Mucosa of rectum (tissue), 2 donors: Measurements from ENCODE around the gene FPGS.

Experiments used
- H3K27ac ChIP-seq, 2 donors: one replicate each; pipeline ENCODE4 v1.7.0; 2013; ENCODE audit warnings: inconsistent platforms in 2 of 2, low read depth in 2 of 2, low read length in 2 of 2
- H3K27me3 ChIP-seq, 2 donors: one replicate each; pipeline ENCODE4 v1.7.0; 2013; ENCODE audit warnings: low read length in 2 of 2; ENCODE audit not compliant: control insufficient read depth in 2 of 2, insufficient read depth in 2 of 2
- H3K36me3 ChIP-seq, 2 donors: one replicate each; pipeline ENCODE4 v1.7.0; 2013; ENCODE audit warnings: low read length in 2 of 2; ENCODE audit not compliant: control insufficient read depth in 2 of 2, insufficient read depth in 2 of 2
- H3K4me1 ChIP-seq, 2 donors: one replicate each; pipeline ENCODE4 v1.7.0; 2013; ENCODE audit warnings: low read length in 2 of 2, mild to moderate bottlenecking in 1 of 2; ENCODE audit not compliant: control insufficient read depth in 2 of 2, insufficient read depth in 2 of 2
- H3K4me3 ChIP-seq, 2 donors: one replicate each; pipeline ENCODE4 v1.7.0; 2013; ENCODE audit warnings: low read length in 2 of 2
- H3K9ac ChIP-seq, 2 donors: one replicate each; pipeline ENCODE4 v1.7.0; 2013; ENCODE audit warnings: low read length in 2 of 2, low read depth in 1 of 2, mild to moderate bottlenecking in 1 of 2
- H3K9me3 ChIP-seq, 2 donors: one replicate each; pipeline ENCODE4 v1.7.0; 2013; ENCODE audit warnings: low read length in 2 of 2; ENCODE audit not compliant: control insufficient read depth in 2 of 2
- donor health status: healthy.
- donor health status: Normal muscosa, but diverticular disease.

The FPGS gene

DNA sequence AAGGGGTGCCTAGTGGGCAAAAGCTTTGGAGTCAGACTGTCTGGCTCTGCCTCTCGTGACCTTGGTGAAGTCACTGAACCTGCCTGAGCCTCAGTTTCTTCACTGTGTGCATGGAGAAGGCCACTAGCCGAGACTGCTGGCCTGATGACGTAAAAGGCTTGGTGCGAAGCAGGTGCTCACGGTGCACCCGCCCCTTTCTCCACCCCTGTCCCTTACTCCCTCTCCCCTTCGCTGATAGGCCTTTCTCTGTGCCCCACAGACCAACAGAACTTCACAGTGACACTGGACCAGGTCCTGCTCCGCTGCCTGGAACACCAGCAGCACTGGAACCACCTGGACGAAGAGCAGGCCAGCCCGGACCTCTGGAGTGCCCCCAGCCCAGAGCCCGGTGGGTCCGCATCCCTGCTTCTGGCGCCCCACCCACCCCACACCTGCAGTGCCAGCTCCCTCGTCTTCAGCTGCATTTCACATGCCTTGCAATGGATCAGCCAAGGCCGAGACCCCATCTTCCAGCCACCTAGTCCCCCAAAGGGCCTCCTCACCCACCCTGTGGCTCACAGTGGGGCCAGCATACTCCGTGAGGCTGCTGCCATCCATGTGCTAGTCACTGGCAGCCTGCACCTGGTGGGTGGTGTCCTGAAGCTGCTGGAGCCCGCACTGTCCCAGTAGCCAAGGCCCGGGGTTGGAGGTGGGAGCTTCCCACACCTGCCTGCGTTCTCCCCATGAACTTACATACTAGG is 10.4 kb downstream of the FPGS start:
- Histone ChIP-seq H3K4me3 (no peak overlapping the region), H3K27me3 (no peaks in the 10 kb centered on the region), H3K27ac (no peak overlapping the region), H3K9ac (no peak overlapping the region), H3K9me3 (no peaks in the 10 kb centered on the region), H3K4me1 (peaks cover 7% of the 10 kb centered on the region in 2 donors), H3K36me3 (peaks cover 19 to 42% of the 10 kb centered on the region in 2 donors)

DNA sequence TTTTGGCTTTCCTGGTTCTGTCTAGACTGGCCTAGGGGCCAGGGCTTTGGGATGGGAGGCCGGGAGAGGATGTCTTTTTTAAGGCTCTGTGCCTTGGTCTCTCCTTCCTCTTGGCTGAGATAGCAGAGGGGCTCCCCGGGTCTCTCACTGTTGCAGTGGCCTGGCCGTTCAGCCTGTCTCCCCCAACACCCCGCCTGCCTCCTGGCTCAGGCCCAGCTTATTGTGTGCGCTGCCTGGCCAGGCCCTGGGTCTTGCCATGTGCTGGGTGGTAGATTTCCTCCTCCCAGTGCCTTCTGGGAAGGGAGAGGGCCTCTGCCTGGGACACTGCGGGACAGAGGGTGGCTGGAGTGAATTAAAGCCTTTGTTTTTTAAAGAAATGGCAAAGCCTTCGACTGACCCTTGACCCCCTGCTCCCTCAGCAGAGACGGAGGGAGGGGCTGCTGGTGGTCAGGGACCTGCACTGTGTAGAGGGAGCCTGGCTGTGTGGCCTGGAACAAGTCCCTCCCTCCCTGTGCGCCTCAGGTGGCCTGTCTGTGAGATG is 11.1 kb downstream of the FPGS start:
- Histone ChIP-seq H3K9ac (no peak overlapping the region), H3K9me3 (no peaks in the 10 kb centered on the region), H3K36me3 (peaks cover 16 to 37% of the 10 kb centered on the region in 2 donors), H3K27me3 (no peaks in the 10 kb centered on the region), H3K4me3 (no peak overlapping the region), H3K4me1 (peaks cover 7% of the 10 kb centered on the region in 2 donors), H3K27ac (no peak overlapping the region)

DNA sequence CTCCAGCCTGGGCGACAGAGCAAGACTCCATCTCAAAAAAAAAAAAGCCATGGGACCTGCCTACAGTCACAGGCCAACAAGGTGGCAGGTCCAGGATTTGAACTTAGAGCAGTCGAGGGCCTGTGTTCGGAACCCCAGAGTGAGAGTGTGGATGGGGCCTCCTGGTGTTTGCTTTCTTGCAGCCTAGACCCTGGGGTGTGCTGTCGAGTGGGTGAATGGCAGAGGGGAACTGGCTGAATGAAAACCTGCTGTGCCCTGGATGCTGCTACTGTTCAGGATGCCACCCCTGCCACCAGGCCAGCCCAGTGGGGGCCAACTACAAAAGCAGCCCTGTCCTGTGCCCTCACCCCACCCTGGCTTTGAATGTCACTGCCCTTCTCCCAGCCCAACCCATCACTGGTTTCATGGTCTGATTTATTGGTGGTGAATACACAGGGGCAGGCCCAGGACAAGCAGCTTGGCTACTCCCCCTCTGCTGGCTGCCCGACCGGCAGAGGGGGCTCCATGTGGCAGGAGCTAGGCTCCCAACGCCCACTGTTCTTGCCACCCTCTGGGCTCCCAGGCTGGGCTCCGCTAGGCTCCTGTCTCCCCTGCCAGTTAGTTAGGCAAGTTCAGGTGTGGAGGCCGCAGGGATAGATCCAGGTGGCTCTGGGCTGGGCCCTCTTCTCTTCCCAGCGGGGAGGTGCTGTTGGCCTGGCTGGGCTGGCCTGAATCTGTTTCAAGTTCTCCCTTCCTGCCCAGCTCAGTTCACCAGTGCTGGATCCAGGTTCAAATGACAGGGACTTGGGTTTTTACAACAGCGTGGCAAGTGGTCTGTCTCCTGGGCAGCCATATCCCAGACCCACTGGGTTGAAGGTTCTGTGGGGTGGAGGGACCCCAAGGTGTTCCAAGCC is 12.2 kb downstream of the FPGS start:
- Histone ChIP-seq H3K9me3 (no peaks in the 10 kb centered on the region), H3K4me1 (peaks cover 0 to 3% of the 10 kb centered on the region in 2 donors), H3K36me3 (peaks cover 13 to 44% of the 10 kb centered on the region in 2 donors), H3K4me3 (no peak overlapping the region), H3K27ac (no peak overlapping the region), H3K9ac (no peak overlapping the region), H3K27me3 (no peaks in the 10 kb centered on the region)

DNA sequence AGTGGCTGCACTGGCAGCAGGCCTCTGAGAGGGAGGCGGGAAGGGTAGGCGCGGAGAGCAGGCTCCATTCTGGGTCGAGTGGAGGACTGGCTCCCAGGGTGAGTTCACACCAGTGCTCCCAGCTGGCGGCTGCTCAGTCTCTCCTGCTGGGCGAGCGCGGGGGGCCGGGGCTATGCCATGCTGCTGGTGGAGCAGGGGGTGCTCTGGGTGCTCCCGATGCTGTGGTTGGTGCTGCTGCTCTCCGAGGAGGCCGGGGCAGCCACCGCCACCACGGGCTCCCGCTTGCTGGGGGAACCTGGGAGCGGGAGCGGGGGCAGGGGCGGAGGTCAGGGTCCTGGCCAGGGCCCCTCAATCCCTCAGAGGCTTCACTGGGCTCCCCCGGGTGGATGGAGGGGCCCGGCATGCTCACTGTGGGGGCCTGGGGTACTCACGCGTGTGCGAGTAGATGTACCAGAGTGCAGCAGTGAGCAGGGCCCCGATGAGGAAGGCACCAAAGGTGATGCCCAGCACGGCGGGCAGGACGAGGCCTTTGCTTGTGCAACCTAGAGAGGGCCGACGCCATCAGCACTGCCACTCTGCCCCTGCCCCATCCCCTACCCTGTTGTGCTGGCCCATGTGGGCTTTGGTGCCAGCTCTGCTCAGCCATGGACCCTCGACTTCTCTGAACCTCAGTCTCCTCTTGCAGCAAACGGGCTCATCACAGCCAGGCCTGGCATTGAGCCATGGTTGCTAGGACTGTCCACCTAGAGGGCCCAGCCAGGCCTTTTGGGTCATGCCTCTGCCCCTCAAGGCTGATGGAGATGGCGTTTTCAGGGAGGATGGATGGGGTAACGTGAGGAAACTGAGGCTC is 13.1 kb downstream of the FPGS start:
- Histone ChIP-seq H3K36me3 (peaks cover 13 to 42% of the 10 kb centered on the region in 2 donors), H3K4me3 (no peak overlapping the region), H3K27ac (no peak overlapping the region), H3K4me1 (no peaks in the 10 kb centered on the region), H3K27me3 (no peaks in the 10 kb centered on the region), H3K9me3 (no peaks in the 10 kb centered on the region), H3K9ac (no peak overlapping the region)

DNA sequence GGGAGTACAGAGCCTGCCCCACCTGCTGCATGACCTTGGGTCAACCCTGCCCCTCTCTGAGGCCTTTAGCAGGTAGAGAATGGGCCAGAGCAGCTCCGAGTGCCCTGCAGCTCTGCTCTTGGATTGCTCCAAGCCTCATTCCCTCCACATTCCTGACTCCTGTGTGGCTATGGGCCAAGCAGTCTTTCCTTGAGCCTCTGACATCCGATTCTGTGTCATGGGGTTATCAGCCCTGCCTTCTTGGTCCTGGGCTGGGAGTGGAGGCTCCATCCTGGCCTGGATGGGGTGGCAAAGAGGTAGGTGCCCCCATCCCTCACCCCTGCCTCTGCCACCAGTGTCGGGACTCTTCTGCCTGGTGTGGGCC is 13.7 kb downstream of the FPGS start:
- no peaks in the 10 kb centered on the region for H3K27me3 ChIP-seq
- no peaks in the 10 kb centered on the region for H3K4me1 ChIP-seq
- H3K9ac ChIP-seq, result no peak overlapping the region
- no peaks in the 10 kb centered on the region for H3K9me3 ChIP-seq
- H3K4me3 ChIP-seq, result no peak overlapping the region
- peaks cover 13 to 42% of the 10 kb centered on the region in 2 donors for H3K36me3 ChIP-seq
- H3K27ac ChIP-seq, result no peak overlapping the region

DNA sequence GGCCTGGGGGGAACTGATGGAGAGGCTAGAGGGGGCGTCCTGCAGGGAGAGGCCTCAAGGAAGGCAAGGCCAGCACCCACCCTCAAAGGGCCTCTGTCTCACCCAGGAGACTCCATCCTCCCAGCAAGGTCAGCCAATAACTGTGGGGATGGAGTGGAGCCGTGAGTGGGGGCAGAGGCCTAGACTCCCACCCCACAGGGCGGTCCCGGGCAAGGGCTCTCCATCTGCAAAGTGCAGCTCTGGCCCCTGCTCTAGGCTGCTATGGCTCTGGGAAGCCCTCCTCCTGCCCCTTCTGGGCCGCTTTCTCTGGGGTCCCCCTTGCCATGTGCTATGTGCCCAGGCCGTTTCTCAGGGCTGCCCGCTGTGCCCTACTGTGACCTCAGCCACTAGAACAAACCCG is 14.0 kb downstream of the FPGS start:
- Histone ChIP-seq H3K36me3 (peaks cover 13 to 41% of the 10 kb centered on the region in 2 donors), H3K27ac (no peak overlapping the region), H3K9me3 (no peaks in the 10 kb centered on the region), H3K9ac (no peak overlapping the region), H3K4me3 (no peak overlapping the region), H3K27me3 (no peaks in the 10 kb centered on the region), H3K4me1 (no peaks in the 10 kb centered on the region)

DNA sequence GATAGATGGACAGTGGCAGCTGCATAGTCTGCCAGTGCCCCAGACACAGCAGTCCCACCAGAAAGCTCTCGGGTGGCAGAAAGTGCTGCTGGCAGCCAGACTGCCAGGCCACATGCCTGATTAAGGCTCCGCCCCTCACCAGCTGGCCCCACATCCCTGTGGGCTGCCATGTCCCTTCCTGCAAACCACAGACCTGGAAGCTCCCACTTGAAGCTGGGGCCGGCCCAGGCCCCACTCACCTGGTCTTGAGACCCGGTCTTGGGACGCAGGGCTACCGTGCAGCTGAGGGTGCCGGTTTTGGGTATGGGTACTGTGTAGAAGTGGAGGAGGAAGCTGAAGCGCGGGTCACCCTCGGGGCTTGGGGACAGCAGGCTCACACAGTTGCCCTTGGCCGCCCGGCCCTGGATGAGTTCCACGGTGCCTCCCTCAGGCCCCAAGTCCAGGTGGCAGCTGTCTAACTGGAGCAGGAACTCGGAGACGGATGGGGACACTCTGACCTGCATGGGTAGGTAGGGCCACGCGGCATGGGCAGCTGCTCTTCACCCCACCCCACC is 15.3 kb downstream of the FPGS start:
- Histone ChIP-seq H3K4me3 (no peak overlapping the region), H3K9ac (no peak overlapping the region), H3K27me3 (no peaks in the 10 kb centered on the region), H3K9me3 (no peaks in the 10 kb centered on the region), H3K4me1 (no peaks in the 10 kb centered on the region), H3K27ac (no peak overlapping the region), H3K36me3 (peaks cover 10 to 35% of the 10 kb centered on the region in 2 donors)

DNA sequence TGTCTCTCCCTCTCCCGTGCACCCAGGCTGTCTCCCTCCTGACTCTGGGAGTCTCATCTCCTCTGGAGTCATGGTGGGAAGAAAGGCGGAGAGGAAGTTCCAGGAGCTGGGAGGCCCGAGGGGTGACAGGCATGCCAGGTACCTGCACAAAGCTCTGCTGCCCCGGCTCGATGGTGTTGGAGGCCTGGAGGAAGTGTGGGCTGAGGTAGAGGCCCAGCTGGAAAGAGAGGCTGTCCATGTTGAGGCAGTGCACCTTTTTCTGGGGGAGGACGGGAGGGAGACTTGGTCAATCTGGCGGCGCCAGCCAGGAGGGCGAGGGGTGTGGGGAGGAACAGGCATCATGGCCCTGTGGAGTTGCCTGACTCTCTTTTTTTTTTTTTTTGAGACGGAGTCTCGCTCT is 15.9 kb downstream of the FPGS start:
- no peaks in the 10 kb centered on the region for H3K9me3 ChIP-seq
- H3K4me1 ChIP-seq, result no peaks in the 10 kb centered on the region
- H3K27me3 ChIP-seq, result no peaks in the 10 kb centered on the region
- H3K27ac ChIP-seq, result no peak overlapping the region
- H3K9ac ChIP-seq, result no peak overlapping the region
- H3K4me3 ChIP-seq, result no peak overlapping the region
- peaks cover 6 to 29% of the 10 kb centered on the region in 2 donors for H3K36me3 ChIP-seq

DNA sequence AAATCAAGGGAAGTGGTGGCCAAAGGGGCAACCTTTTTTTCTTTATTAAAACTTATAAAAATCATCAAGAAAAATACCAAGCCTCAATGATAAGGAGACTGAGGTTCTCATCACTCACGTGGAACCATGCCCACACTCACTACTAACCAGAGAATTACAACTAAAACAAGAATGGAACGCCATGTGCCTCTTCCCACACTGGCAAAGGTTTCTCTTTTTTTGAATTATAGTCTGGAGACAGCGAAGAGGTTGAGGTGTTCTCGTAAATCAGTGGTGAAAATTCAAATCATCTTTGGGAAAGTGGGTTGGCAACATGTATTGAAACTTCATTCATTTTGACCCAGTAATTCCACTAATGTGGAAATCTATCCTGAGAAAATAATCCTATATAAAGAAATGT is 19.4 kb downstream of the FPGS start:
- H3K36me3 ChIP-seq, result peaks cover 4 to 22% of the 10 kb centered on the region in 2 donors
- no peak overlapping the region for H3K27ac ChIP-seq
- H3K4me1 ChIP-seq, result peaks cover 0 to 6% of the 10 kb centered on the region in 2 donors
- no peaks in the 10 kb centered on the region for H3K9me3 ChIP-seq
- H3K4me3 ChIP-seq, result no peak overlapping the region
- no peak overlapping the region for H3K9ac ChIP-seq
- no peaks in the 10 kb centered on the region for H3K27me3 ChIP-seq
